22Rv1 (cell line): Measurements from ENCODE around the gene ERVV-1.

ENCODE experiments used
- ZFX ChIP-seq: fragments of 450-650 bp; IDR thresholded peaks from 2 replicates; pipeline ENCODE4 v1.6.1; 2017; ENCODE audit warnings: antibody characterized with exemption, borderline replicate concordance
- TF ChIP-seq, protein P1 (sequence below): fragments of 450-650 bp; IDR thresholded peaks from 2 replicates; pipeline ENCODE4 v1.5.1; 2017; ENCODE audit warnings: mild to moderate bottlenecking

DNA sequence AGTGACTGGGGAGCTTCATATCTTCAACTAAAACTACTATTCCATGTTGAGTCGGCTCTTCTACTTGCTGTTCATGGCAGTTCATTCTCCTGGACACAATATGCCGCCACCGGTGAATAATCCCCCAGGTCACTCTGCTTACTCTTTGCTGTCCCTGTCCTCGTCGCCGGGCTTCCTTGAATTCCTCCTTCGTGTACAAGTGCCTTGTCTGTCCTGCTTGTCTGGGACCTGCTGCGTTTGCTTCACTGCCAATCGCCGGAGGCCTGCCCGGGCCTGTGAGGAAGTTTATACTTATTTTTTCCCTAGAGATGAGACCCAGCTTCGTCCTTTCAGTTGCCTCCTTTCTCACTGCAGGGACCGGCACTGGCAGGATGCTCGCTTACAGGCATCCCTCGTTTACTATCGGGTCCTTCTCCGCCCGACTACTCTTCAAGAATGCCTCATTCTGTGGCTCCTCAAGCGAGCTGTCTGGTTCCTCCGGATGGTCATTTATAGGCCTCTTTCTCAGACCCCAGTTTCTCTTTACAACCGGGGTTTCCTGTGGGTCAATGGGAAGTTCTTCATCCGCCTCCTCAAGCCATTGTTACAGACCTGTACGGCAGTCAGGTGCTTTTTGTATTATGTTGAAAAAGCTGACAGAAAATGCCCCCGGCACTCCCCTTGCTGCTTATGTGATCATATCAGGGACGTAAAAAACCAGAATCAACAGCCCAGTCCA lies 5.5 kb upstream of the ERVV-1 start:
- TF ChIP-seq, protein P1, sequence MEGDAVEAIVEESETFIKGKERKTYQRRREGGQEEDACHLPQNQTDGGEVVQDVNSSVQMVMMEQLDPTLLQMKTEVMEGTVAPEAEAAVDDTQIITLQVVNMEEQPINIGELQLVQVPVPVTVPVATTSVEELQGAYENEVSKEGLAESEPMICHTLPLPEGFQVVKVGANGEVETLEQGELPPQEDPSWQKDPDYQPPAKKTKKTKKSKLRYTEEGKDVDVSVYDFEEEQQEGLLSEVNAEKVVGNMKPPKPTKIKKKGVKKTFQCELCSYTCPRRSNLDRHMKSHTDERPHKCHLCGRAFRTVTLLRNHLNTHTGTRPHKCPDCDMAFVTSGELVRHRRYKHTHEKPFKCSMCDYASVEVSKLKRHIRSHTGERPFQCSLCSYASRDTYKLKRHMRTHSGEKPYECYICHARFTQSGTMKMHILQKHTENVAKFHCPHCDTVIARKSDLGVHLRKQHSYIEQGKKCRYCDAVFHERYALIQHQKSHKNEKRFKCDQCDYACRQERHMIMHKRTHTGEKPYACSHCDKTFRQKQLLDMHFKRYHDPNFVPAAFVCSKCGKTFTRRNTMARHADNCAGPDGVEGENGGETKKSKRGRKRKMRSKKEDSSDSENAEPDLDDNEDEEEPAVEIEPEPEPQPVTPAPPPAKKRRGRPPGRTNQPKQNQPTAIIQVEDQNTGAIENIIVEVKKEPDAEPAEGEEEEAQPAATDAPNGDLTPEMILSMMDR = no peak
- TF ChIP-seq ZFX = no peak
